K562 (cell line): ENCODE data around the gene ULK2. TPM values are rescaled to one million over a fixed set of nuclear protein-coding genes. Genes with fewer than 3 reads are reported as not detected.

Experiments
- ATAC-seq: fragments of 200-7000 bp; cut with Tn5 transposase; 3 replicates; pipeline ENCODE4 v1.9.1; 2020; ENCODE audit warnings: moderate library complexity
- BruUV-seq: library from RNA; stranded (reverse); fragments of 400-500 nt; replicated peaks from 2 replicates; lab custom pipeline; 2021; lab: Mats Ljungman, UMichigan
- CTCF ChIA-PET: fragments of 300-600 bp; formaldehyde crosslinking; extraction: SDS; loops from one replicate; lab custom pipeline; 2021; ENCODE audit warnings: low intra/inter-chr PET ratio; lab: Yijun Ruan, JAX
- POLR2A ChIA-PET: fragments of 300-600, 350-650 bp; sonication (Branson Sonifier 250); formaldehyde crosslinking; extraction: SDS; loops from one replicate; lab custom pipeline; 2021; ENCODE audit warnings: antibody characterized with exemption, inconsistent platforms; lab: Yijun Ruan, JAX
- DNase-seq, 4 experiments: peaks; one replicate each; pipeline versions ENCODE4 v3.0.0 to v3.0.0-alpha.2; 2011 to 2018; ENCODE audit warnings: low spot score in 3 of 4, mixed read lengths in 3 of 4; ENCODE audit errors: extremely low read depth in 1 of 4
- FAIRE-seq: peaks from 2 replicates; lab custom pipeline; 2011; peaks lifted over from hg19 to GRCh38; lab: Jason Lieb, UNC
- H2AFZ ChIP-seq: 2 replicates; pipeline ENCODE4 v1.6.0; 2011; ENCODE audit warnings: low read depth, low read length, control low read depth, inconsistent platforms
- H3K27ac ChIP-seq: fragments of 200-600 bp; 3 replicates; pipeline ENCODE4 v1.8.0; 2011; ENCODE audit warnings: low read depth, mild to moderate bottlenecking, control low read depth, inconsistent platforms, low read length, moderate library complexity, mixed read lengths; ENCODE audit errors: extremely low read depth
- H3K27me3 ChIP-seq, 2 experiments: fragments of 300-600 bp in 1 of 2; 2 replicates in 1 of 2; 3 replicates in 1 of 2; pipeline versions ENCODE4 v1.6.0 to v1.8.0; 2011; ENCODE audit warnings: inconsistent platforms in 2 of 2, low read length in 2 of 2, mild to moderate bottlenecking in 1 of 2, mixed read lengths in 1 of 2, moderate library complexity in 1 of 2; ENCODE audit not compliant: control insufficient read depth in 2 of 2, insufficient read depth in 2 of 2
- H3K36me3 ChIP-seq: fragments of 300-600 bp; 3 replicates; pipeline ENCODE4 v1.8.0; 2011; ENCODE audit warnings: mild to moderate bottlenecking, low read length, inconsistent platforms; ENCODE audit not compliant: control insufficient read depth, insufficient read depth
- H3K4me1 ChIP-seq, 2 experiments: fragments of 200-600 bp in 1 of 2; replicated peaks in 1 of 2; 2 replicates in 1 of 2; 3 replicates in 1 of 2; pipeline versions ENCODE4 v1.5.1 to v1.8.0; 2011; ENCODE audit warnings: inconsistent platforms in 2 of 2, low read length in 2 of 2, mild to moderate bottlenecking in 1 of 2, mixed read lengths in 1 of 2, moderate library complexity in 1 of 2; ENCODE audit not compliant: control insufficient read depth in 2 of 2, insufficient read depth in 2 of 2
- H3K4me2 ChIP-seq: 2 replicates; pipeline ENCODE4 v1.6.1; 2011; ENCODE audit warnings: low read length, control low read depth, inconsistent platforms, mixed read lengths; ENCODE audit not compliant: insufficient read depth
- H3K4me3 ChIP-seq: fragments of 200-600 bp; sonication (generic), shearing (Covaris generic); 2 replicates; pipeline ENCODE4 v1.5.1; 2016; ENCODE audit warnings: control low read depth, inconsistent platforms
- H3K79me2 ChIP-seq: fragments of 200-600 bp; 3 replicates; pipeline ENCODE4 v1.8.0; 2011; ENCODE audit warnings: low read length, inconsistent platforms; ENCODE audit not compliant: control insufficient read depth, insufficient read depth
- H3K9ac ChIP-seq, 2 experiments: 2 replicates each; pipeline versions ENCODE4 v1.6.0 to v1.6.1; 2011; ENCODE audit warnings: low read depth in 2 of 2, low read length in 2 of 2, control low read depth in 1 of 2, inconsistent platforms in 1 of 2, mild to moderate bottlenecking in 1 of 2, mixed read lengths in 1 of 2; ENCODE audit not compliant: insufficient read depth in 1 of 2
- H3K9me1 ChIP-seq: one replicate; pipeline ENCODE4 v1.6.0; 2011; ENCODE audit warnings: inconsistent platforms, mild to moderate bottlenecking, low read length, moderate library complexity; ENCODE audit not compliant: control insufficient read depth, insufficient read depth
- H3K9me3 ChIP-seq: replicated peaks from 2 replicates; pipeline ENCODE4 v1.5.1; 2011; ENCODE audit warnings: low read depth, low read length, inconsistent platforms; ENCODE audit not compliant: control insufficient read depth, insufficient read depth
- H4K20me1 ChIP-seq: replicated peaks from 2 replicates; pipeline ENCODE4 v1.6.1; 2011; ENCODE audit warnings: low read length, inconsistent platforms, mixed read lengths; ENCODE audit not compliant: control insufficient read depth, insufficient read depth
- ASH1L ChIP-seq: fragments of 450-650 bp; IDR thresholded peaks from 2 replicates; pipeline ENCODE4 v1.6.1; 2018; ENCODE audit warnings: borderline replicate concordance, mild to moderate bottlenecking, low read depth; ENCODE audit not compliant: partially characterized antibody
- HIVEP1 ChIP-seq: fragments of 250-450 bp; sonication (Bioruptor Pico); IDR thresholded peaks from 2 replicates; pipeline ENCODE4 v1.4.0; 2020; ENCODE audit warnings: mild to moderate bottlenecking
- KDM2B ChIP-seq: fragments of 250-450 bp; sonication (Bioruptor Pico); IDR thresholded peaks from 2 replicates; pipeline ENCODE4 v1.8.0; 2021; ENCODE audit warnings: mild to moderate bottlenecking, moderate library complexity
- SPI1 ChIP-seq: IDR thresholded peaks from 2 replicates; pipeline ENCODE4 v1.6.1; 2011; ENCODE audit warnings: low read depth, low read length, control low read depth, borderline replicate concordance
- XRCC5 ChIP-seq: fragments of 200-400 bp; formaldehyde crosslinking; IDR thresholded peaks from 2 replicates; pipeline ENCODE4 v1.6.1; 2017; ENCODE audit warnings: low read depth, mild to moderate bottlenecking, low read length
- ZNF121 ChIP-seq: sonication (generic); formaldehyde crosslinking; conservative IDR thresholded peaks from 2 replicates; pipeline ENCODE4 v1.8.0; 2022; ENCODE audit warnings: missing genetic modification reagents
- ZNF133 ChIP-seq: fragments of 250-450 bp; sonication (Bioruptor Pico); IDR thresholded peaks from 2 replicates; pipeline ENCODE4 v1.4.0; 2020; ENCODE audit warnings: mild to moderate bottlenecking
- WGBS: fragments of 100-300 bp; shearing (Covaris generic); methylation state at CpG from one replicate; pipeline ENCODE4 v1.1.6; 2016; ENCODE audit warnings: low coverage, mixed read lengths; ENCODE audit not compliant: insufficient coverage; ENCODE audit errors: missing lambda C conversion rate; 5-methylcytosine and 5-hydroxymethylcytosine counted together
- in situ Hi-C: fragments of 300-500 bp; cut with MboI; formaldehyde crosslinking; loops from 4 replicates; pipeline ENCODE4 v1.15.0; 2018; ENCODE audit warnings: inconsistent platforms, mixed read lengths
- intact Hi-C: fragments of 100-400 bp; cut with micrococcal nuclease; formaldehyde crosslinking; loops from 2 replicates; pipeline ENCODE4 v1.14.2; 2022
- polyA plus RNA-seq, 8 experiments: library from polyadenylated mRNA; depleted of rRNA in 4 of 8; stranded (reverse) in 5 of 8; unstranded in 3 of 8; fragments of >200 nt; fragmentation: Nextera tagmentation in 2 of 8; fragmentation: Illumina TruSeq in 1 of 8; extraction: Ambion mirVana in 2 of 8; extraction: Trizol in 1 of 8; gene quantifications; 2 replicates each; pipeline versions ENCODE4 v1.2.1 to v1.2.3, GENCODE V29; 2011 to 2014; ENCODE audit warnings: inconsistent platforms in 1 of 8, missing spikeins in 1 of 8
- total RNA-seq, 7 experiments: library from RNA; depleted of rRNA in 6 of 7; stranded (reverse); fragments of >200 nt in 6 of 7; fragmentation: Illumina TruSeq in 2 of 7; extraction: Trizol in 2 of 7; gene quantifications; 2 replicates each; pipeline versions ENCODE4 v1.2.1 to v1.2.3, GENCODE V29; 2011 to 2021; ENCODE audit warnings: low replicate concordance in 1 of 7
- TF ChIP-seq, protein P1 (sequence below), 2 experiments: IDR thresholded peaks; 2 replicates each; pipeline ENCODE4 v1.6.1; 2011; ENCODE audit warnings: borderline replicate concordance in 1 of 2, control low read depth in 1 of 2, low read depth in 1 of 2, low read length in 1 of 2, mild to moderate bottlenecking in 1 of 2, mixed read lengths in 1 of 2, moderate library complexity in 1 of 2; ENCODE audit not compliant: insufficient read depth in 1 of 2, insufficient read length in 1 of 2, poor library complexity in 1 of 2, severe bottlenecking in 1 of 2; ENCODE audit errors: extremely low read depth in 1 of 2
- TF ChIP-seq, protein P2 (sequence below), 2 experiments: fragments of 450-650 bp in 1 of 2; sonication (generic) in 1 of 2; formaldehyde crosslinking in 1 of 2; IDR thresholded peaks in 1 of 2; conservative IDR thresholded peaks in 1 of 2; 2 replicates each; pipeline versions ENCODE4 v1.6.1 to v1.8.1; 2016 to 2023; ENCODE audit warnings: mild to moderate bottlenecking in 2 of 2, moderate library complexity in 2 of 2, inconsistent platforms in 1 of 2, missing genetic modification reagents in 1 of 2

ULK2 gene
- total and polyA plus RNA-seq, 9 of the 15 experiments (the other 6 are each of a cell fraction or from before 2014, with no cell fraction given): 0.01 to 0.18 (median 0.07) TPM; not detected in 5

- ATAC-seq: no peak
- no peaks in the 10 kb centered on the region for H3K36me3 ChIP-seq
- FAIRE-seq: no peak
- H3K4me1 ChIP-seq: no peaks in the 10 kb centered on the region
- H3K27me3 ChIP-seq: no peaks in the 10 kb centered on the region; a peak in 1 of 5 replicates
- no peak overlapping the region for H2AFZ ChIP-seq
- BruUV-seq: no TSS peak
- no peaks in the 10 kb centered on the region for H4K20me1 ChIP-seq
- ChIA-PET POLR2A (no interaction called here), CTCF (no interaction called here)
- H3K27ac ChIP-seq: no peak overlapping the region
- H3K79me2 ChIP-seq: no peaks in the 10 kb centered on the region
- intact Hi-C loops (no loop called here), in situ Hi-C loops (no loop called here)
- no peak overlapping the region for H3K9ac ChIP-seq
- no peaks in the 10 kb centered on the region for H3K9me1 ChIP-seq
- no peak for DNase-seq
- no peaks in the 10 kb centered on the region for H3K9me3 ChIP-seq
- 0% methylated on average over 2 of the region's 2 CpGs for WGBS
- no peak overlapping the region for H3K4me2 ChIP-seq
- H3K4me3 ChIP-seq: no peak overlapping the region
- TF ChIP-seq ZNF121 (no peak), ZNF133 (CRISPR knock-in tag) (no peak), ASH1L (no peak), XRCC5 (no peak), HIVEP1 (CRISPR knock-in tag) (no peak), SPI1 (no peak), KDM2B (CRISPR knock-in tag) (no peak)
- TF ChIP-seq, protein P1, sequence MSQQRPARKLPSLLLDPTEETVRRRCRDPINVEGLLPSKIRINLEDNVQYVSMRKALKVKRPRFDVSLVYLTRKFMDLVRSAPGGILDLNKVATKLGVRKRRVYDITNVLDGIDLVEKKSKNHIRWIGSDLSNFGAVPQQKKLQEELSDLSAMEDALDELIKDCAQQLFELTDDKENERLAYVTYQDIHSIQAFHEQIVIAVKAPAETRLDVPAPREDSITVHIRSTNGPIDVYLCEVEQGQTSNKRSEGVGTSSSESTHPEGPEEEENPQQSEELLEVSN (IDR thresholded peaks at IDR 0.05; ENCODE audit: borderline replicate concordance in 1 of 2, extremely low read depth in 1 of 2, insufficient read depth in 1 of 2, insufficient read length in 1 of 2, low read depth in 1 of 2, low read length in 1 of 2, poor library complexity in 1 of 2, severe bottlenecking in 1 of 2): no peak
- TF ChIP-seq, protein P2, sequence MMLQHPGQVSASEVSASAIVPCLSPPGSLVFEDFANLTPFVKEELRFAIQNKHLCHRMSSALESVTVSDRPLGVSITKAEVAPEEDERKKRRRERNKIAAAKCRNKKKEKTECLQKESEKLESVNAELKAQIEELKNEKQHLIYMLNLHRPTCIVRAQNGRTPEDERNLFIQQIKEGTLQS (IDR thresholded peaks at IDR 0.05): no peak
- TF ChIP-seq, protein P2 (CRISPR knock-in tag; conservative IDR thresholded peaks at IDR 0.05): no peak
Observed at GRCh38 chr17:19830061-19830460, 37.7 kb downstream of the ULK2 start.
